ENCODE measurements around the gene DPYD. TPM values are rescaled to one million over a fixed set of nuclear protein-coding genes. Genes with fewer than 3 reads are reported as not detected.

Gene DPYD
- total and polyA plus RNA-seq, 4 experiments from 2014 or later, result 49.7 to 58.4 (median 51.9) TPM

DNA sequence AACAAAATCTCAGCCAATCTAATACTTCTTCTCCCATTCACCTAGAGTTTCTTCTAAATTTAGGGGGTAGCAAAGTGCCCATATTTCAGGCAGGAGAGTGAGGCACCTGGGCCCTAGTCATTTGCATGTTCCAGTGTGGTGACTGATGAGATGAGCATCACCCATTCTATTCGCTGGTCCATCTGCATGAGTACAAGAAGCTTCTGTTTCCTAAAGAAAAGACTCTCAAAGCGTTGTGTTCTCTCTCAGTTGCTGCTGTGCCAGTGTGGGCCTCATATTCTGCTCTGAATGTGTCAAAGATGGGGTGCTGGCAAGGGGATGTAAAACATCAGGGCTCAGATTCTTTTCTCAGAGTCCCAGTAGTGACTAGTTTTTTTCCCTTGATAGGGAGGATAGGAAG lies 16.1 kb upstream of the DPYD start:
- Histone ChIP-seq H3K9me3 (ENCODE audit: control insufficient read depth in 1 of 2, low read length in 2 of 2) (no peaks in the 10 kb centered on the region), H3K27me3 (ENCODE audit: insufficient read depth, low read length) (no peaks in the 10 kb centered on the region), H3K4me3 (ENCODE audit: low read length in 2 of 2) (no peak overlapping the region), H3K27ac (ENCODE audit: low read depth, low read length) (no peak overlapping the region), H3K4me1 (ENCODE audit: insufficient read depth, low read length) (peaks cover 15% of the 10 kb centered on the region), H3K36me3 (ENCODE audit: insufficient read depth, low read length) (no peaks in the 10 kb centered on the region)
- Mint-ChIP-seq H3K4me3 (no peak overlapping the region), H3K27me3 (peaks cover 0 to 3% of the 10 kb centered on the region in 2 donors), H3K27ac (no peak overlapping the region), H3K4me1 (peaks cover 16 to 36% (median 18%) of the 10 kb centered on the region in 4 donors), H3K36me3 (no peaks in the 10 kb centered on the region), H3K9me3 (no peaks in the 10 kb centered on the region)
- intact Hi-C loops (cut with micrococcal nuclease), result no loop called here
- no peak for DNase-seq
- ChIA-PET POLR2A (ENCODE audit: partially characterized antibody) (no interaction called here), CTCF (ENCODE audit: partially characterized antibody) (no interaction called here)

DNA sequence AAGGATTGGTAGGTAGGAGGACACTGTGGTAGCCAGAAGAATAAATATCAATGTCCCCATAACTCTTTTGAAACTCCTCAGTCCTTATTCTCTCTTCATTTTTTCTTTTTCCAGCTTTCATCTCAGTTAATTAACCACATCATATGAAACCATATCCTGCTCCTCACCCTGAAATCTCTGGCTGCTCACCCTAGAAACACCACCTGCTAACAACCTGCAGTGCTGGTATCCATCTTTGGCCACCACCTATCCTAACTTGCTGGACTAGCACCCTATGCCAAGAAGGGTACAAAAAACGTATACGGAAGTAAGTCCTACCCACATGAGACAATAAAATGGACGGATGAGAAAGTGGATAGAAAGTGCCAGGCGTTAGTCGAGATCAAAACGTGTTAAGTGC lies 13.7 kb upstream of the DPYD start:
- CTCF ChIA-PET (ENCODE audit: partially characterized antibody), result no interaction called here
- Mint-ChIP-seq H3K4me3 (peak overlapping the region in 1 of 8 donors; percentile 56), H3K36me3 (no peaks in the 10 kb centered on the region), H3K27ac (peak overlapping the region in 1 of 7 donors; percentile 12), H3K4me1 (peaks cover 6 to 14% (median 7%) of the 10 kb centered on the region in 4 donors), H3K9me3 (no peaks in the 10 kb centered on the region), H3K27me3 (peaks cover 0 to 1% of the 10 kb centered on the region in 2 donors)
- Histone ChIP-seq H3K36me3 (ENCODE audit: insufficient read depth, low read length) (no peaks in the 10 kb centered on the region), H3K4me3 (ENCODE audit: low read length in 2 of 2) (no peak overlapping the region), H3K4me1 (ENCODE audit: insufficient read depth, low read length) (peaks cover 9% of the 10 kb centered on the region), H3K27ac (ENCODE audit: low read depth, low read length) (no peak overlapping the region), H3K27me3 (ENCODE audit: insufficient read depth, low read length) (no peaks in the 10 kb centered on the region), H3K9me3 (ENCODE audit: control insufficient read depth in 1 of 2, low read length in 2 of 2) (no peaks in the 10 kb centered on the region)
- intact Hi-C loops (cut with micrococcal nuclease), result no loop called here
- peak in 1 of 5 donors; percentile 9 for DNase-seq
- POLR2A ChIA-PET (ENCODE audit: partially characterized antibody), result interaction anchor here (1.2 kb wide), 1 partner anchor 14 kb away, joined by 5 read pairs; the partner anchor contains the start of gene DPYD

DNA sequence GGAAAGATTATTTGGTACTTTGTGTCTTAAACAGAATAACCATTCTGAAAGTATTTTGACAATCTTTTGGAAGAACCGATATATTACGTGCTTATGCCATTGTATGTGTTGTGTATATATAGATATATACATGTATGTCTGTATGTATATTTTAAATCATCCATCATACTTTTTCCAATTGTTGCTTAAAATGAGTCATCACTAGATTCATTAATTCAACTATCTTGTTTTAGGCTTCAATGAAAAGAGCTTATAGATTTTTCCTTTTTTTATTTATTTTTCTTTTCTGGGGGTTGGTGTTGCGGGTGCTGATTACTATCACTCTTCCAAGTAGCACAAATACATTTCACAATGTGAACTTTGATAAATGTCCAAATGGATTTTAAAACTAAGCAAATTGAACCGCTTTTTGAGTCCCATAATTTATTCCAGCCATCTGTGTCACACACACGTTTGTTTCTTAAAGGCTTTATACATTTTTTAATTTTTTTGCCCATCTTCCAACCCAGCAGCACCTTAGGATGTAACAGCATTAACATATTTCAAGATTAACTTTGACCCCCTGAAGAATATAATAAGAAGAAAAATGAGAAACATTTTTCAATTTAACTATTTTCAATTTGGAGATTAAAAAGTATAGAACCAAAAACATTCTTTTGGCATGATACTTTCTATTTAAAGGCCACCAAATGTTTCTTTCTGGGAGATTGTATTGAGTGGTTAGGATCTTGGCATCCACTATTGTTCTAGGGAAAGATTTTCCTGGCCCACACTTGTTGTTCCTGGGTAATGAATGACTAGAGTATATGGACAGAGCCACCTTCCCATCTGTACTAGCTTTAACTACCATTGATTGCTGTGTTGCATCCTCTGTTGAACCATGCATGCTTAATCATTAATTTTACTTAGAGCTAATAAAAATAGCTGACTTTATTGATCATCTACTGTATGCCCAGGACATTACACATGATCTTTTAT lies 9.3 kb upstream of the DPYD start:
- Histone ChIP-seq H3K27ac (ENCODE audit: low read depth, low read length) (no peak overlapping the region), H3K9me3 (ENCODE audit: control insufficient read depth in 1 of 2, low read length in 2 of 2) (no peaks in the 10 kb centered on the region), H3K27me3 (ENCODE audit: insufficient read depth, low read length) (no peaks in the 10 kb centered on the region), H3K4me1 (ENCODE audit: insufficient read depth, low read length) (peaks cover 9% of the 10 kb centered on the region), H3K36me3 (ENCODE audit: insufficient read depth, low read length) (no peaks in the 10 kb centered on the region), H3K4me3 (ENCODE audit: low read length in 2 of 2) (no peak overlapping the region)
- Mint-ChIP-seq H3K36me3 (no peaks in the 10 kb centered on the region), H3K4me3 (no peak overlapping the region), H3K9me3 (no peaks in the 10 kb centered on the region), H3K27ac (peak overlapping the region in 1 of 7 donors; percentile 5), H3K4me1 (peaks cover 5 to 14% (median 7%) of the 10 kb centered on the region in 4 donors), H3K27me3 (peaks cover 0 to 1% of the 10 kb centered on the region in 2 donors)
- CTCF ChIA-PET (ENCODE audit: partially characterized antibody), result no interaction called here
- POLR2A ChIA-PET (ENCODE audit: partially characterized antibody), result interaction anchor here (0.6 kb wide), 1 partner anchor 13 kb away, joined by 3 read pairs; no protein-coding TSS in a partner anchor
- no peak for DNase-seq
- intact Hi-C loops (cut with micrococcal nuclease), result no loop called here

DNA sequence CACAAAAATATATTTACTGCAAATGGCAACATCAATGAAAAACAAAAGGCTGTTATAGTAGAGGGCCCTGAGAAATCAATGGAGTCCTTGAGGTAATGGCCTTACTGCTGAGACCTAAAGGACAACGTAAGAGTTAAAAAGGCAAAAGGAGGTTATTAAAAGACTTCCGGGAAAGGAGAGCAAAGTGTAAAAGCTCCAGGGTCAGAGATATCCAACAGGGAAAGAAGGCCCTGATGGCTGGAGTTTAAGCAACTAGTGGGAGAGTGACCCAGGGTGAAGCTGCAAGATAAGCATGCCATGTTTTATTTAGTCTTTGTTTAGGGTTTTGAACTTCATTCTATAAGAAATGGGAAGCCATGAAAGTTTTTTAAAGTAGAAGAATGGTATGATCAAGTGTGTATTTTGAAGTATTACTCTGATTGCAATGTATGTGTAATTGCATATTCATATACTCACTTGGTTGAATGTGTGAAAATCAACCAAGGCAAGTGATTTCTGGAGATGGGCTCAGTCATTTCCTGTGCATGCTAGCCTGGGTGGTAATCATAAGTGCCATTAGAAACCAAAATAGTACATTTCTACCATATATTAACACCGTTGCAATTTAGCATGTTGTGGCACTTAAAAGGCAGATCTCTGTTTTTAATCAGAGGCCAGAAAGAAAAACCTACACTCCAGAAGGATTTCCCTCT lies 5.3 kb upstream of the DPYD start:
- no peak overlapping the region for H3K27ac Mint-ChIP-seq

DNA sequence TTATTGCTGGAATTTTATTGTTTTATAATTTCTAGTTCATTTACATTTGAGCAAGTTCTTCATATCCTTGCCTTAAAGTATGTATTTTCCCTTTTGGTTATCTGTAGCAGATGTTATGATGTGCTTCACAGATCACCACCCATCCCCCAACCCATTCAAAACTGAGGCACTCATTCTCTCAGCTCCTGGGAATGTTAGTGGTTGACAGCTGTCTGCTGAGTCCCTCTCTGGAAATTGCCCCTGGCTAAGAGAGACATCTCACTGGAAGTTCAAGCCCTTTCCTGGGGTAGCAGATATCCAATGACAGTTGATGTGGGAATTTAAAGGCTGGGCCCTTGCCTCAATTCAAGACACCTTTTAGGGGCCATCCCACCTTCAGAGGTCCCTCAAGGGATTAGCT lies 4.3 kb upstream of the DPYD start:
- no peak overlapping the region for H3K27ac ChIP-seq (ENCODE audit: low read depth, low read length)
- POLR2A ChIA-PET (ENCODE audit: partially characterized antibody), result no interaction called here
- CTCF ChIA-PET (ENCODE audit: partially characterized antibody), result no interaction called here
- no peaks in the 10 kb centered on the region for H3K36me3 ChIP-seq (ENCODE audit: insufficient read depth, low read length)
- Mint-ChIP-seq H3K4me1 (peaks cover 12 to 18% (median 12%) of the 10 kb centered on the region in 4 donors), H3K9me3 (no peaks in the 10 kb centered on the region), H3K36me3 (peaks cover 0 to 9% of the 10 kb centered on the region in 2 donors), H3K27me3 (no peaks in the 10 kb centered on the region), H3K27ac (no peak overlapping the region), H3K4me3 (no peak overlapping the region)
- no peaks in the 10 kb centered on the region for H3K9me3 ChIP-seq (ENCODE audit: control insufficient read depth in 1 of 2, low read length in 2 of 2)
- no peaks in the 10 kb centered on the region for H3K27me3 ChIP-seq (ENCODE audit: insufficient read depth, low read length)
- H3K4me3 ChIP-seq (ENCODE audit: low read length in 2 of 2), result no peak overlapping the region
- H3K4me1 ChIP-seq (ENCODE audit: insufficient read depth, low read length), result peaks cover 12% of the 10 kb centered on the region
- intact Hi-C loops (cut with micrococcal nuclease), result no loop called here
- no peak for DNase-seq

More for the DNA sequence above, 5.3 kb upstream of the DPYD start:
- Histone ChIP-seq H3K27me3 (ENCODE audit: insufficient read depth, low read length) (no peaks in the 10 kb centered on the region), H3K4me3 (ENCODE audit: low read length in 2 of 2) (no peak overlapping the region), H3K9me3 (ENCODE audit: control insufficient read depth in 1 of 2, low read length in 2 of 2) (no peaks in the 10 kb centered on the region), H3K27ac (ENCODE audit: low read depth, low read length) (no peak overlapping the region), H3K4me1 (ENCODE audit: insufficient read depth, low read length) (peaks cover 12% of the 10 kb centered on the region), H3K36me3 (ENCODE audit: insufficient read depth, low read length) (no peaks in the 10 kb centered on the region)
- CTCF ChIA-PET (ENCODE audit: partially characterized antibody), result no interaction called here
- Mint-ChIP-seq H3K36me3 (peaks cover 0 to 4% of the 10 kb centered on the region in 2 donors), H3K4me3 (no peak overlapping the region), H3K4me1 (peaks cover 12 to 16% (median 12%) of the 10 kb centered on the region in 4 donors), H3K27me3 (no peaks in the 10 kb centered on the region), H3K9me3 (no peaks in the 10 kb centered on the region)
- no peak for DNase-seq
- POLR2A ChIA-PET (ENCODE audit: partially characterized antibody), result no interaction called here
- intact Hi-C loops (cut with micrococcal nuclease), result no loop called here

DNA sequence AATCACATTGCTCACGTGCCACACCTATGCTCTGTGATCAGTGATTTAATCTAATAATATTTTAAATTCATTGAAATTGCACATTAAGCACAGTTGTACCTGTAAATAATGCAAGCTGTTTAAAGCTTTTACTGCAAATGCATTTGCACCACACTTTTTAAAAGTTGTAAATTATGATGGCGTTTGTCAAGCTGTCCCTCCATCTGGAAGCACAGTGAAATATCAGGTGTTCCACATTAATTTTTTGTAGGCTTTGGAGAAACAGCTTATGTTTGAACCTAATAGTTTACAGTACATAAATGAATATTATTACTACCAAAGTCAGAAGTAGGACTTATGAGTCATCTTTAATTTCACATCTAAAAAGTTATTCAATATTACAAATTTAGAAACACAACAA lies 3.0 kb upstream of the DPYD start:
- DNase-seq, result no peak
- CTCF ChIA-PET (ENCODE audit: partially characterized antibody), result no interaction called here
- no peaks in the 10 kb centered on the region for H3K9me3 ChIP-seq (ENCODE audit: control insufficient read depth in 1 of 2, low read length in 2 of 2)

More for the DNA sequence above, 3.0 kb upstream of the DPYD start:
- no peak overlapping the region for H3K27ac Mint-ChIP-seq
- peaks cover 16 to 28% (median 18%) of the 10 kb centered on the region in 4 donors for H3K4me1 Mint-ChIP-seq
- no peaks in the 10 kb centered on the region for H3K27me3 Mint-ChIP-seq
- POLR2A ChIA-PET (ENCODE audit: partially characterized antibody), result no interaction called here
- intact Hi-C loops (cut with micrococcal nuclease), result loop anchor here (5.0 kb wide), 1 partner anchor 1202 kb away; the partner anchor contains the start of gene PTBP2
- Histone ChIP-seq H3K27ac (ENCODE audit: low read depth, low read length) (no peak overlapping the region), H3K4me3 (ENCODE audit: low read length in 2 of 2) (no peak overlapping the region), H3K27me3 (ENCODE audit: insufficient read depth, low read length) (no peaks in the 10 kb centered on the region), H3K36me3 (ENCODE audit: insufficient read depth, low read length) (no peaks in the 10 kb centered on the region), H3K4me1 (ENCODE audit: insufficient read depth, low read length) (peaks cover 18% of the 10 kb centered on the region)
- no peak overlapping the region for H3K4me3 Mint-ChIP-seq
- peaks cover 0 to 16% of the 10 kb centered on the region in 2 donors for H3K36me3 Mint-ChIP-seq
- no peaks in the 10 kb centered on the region for H3K9me3 Mint-ChIP-seq

Data from CD4-positive, alpha-beta memory T cell (primary cell).